ENCODE results near the gene ADD1.

Gene ADD1

DNA sequence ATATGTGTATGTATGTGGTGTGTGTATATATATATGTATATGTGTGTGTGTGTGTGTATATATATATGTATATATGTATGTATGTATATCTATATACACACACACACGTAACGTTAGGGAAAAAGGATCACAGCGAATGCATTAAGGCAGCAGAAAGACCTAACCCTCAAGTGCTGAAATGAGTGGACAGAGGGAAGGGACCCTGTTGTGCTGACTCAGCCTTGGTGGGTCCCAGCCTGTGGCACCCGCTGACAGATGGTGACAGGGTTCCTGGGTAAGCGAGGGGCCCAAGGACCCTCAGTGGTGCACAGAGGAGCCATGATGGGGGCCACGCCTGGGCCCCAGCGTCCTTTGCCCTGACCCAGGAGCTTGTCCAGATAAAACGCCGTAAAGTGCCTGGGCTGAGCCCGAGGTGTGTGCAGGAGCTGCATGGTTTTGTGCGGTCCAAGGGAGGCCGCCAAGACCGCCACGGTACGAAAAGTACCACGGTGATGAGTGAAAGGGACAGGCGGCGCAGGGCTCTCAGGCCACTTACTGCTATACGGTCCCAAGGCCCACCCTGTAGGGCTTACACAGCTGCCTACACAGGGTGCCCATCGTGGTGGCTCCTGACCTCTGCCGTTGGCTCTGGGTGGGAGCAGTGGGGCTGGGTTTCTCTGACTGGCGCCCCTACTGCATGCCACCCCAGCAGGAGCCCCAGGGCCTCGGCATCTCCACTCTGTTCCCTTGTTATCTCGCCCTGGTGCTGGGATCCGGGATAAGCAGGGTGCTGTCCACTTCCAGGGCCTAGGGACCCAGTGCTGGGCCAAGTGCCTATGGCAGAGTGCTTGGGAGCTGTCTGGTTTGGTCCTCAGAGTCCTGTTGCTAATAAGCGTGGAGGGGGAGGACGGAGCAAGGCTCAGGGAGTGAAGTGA is 40.8 kb upstream of the ADD1 start:
- TF ChIP-seq, protein P1, sequence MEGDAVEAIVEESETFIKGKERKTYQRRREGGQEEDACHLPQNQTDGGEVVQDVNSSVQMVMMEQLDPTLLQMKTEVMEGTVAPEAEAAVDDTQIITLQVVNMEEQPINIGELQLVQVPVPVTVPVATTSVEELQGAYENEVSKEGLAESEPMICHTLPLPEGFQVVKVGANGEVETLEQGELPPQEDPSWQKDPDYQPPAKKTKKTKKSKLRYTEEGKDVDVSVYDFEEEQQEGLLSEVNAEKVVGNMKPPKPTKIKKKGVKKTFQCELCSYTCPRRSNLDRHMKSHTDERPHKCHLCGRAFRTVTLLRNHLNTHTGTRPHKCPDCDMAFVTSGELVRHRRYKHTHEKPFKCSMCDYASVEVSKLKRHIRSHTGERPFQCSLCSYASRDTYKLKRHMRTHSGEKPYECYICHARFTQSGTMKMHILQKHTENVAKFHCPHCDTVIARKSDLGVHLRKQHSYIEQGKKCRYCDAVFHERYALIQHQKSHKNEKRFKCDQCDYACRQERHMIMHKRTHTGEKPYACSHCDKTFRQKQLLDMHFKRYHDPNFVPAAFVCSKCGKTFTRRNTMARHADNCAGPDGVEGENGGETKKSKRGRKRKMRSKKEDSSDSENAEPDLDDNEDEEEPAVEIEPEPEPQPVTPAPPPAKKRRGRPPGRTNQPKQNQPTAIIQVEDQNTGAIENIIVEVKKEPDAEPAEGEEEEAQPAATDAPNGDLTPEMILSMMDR (IDR thresholded peaks at IDR 0.05; ENCODE audit: low read depth, low read length, missing control alignments): no peak
- H3K4me3 ChIP-seq (ENCODE audit: low read depth, low read length): no peak overlapping the region
- no peak for DNase-seq (ENCODE audit: low read depth)

DNA sequence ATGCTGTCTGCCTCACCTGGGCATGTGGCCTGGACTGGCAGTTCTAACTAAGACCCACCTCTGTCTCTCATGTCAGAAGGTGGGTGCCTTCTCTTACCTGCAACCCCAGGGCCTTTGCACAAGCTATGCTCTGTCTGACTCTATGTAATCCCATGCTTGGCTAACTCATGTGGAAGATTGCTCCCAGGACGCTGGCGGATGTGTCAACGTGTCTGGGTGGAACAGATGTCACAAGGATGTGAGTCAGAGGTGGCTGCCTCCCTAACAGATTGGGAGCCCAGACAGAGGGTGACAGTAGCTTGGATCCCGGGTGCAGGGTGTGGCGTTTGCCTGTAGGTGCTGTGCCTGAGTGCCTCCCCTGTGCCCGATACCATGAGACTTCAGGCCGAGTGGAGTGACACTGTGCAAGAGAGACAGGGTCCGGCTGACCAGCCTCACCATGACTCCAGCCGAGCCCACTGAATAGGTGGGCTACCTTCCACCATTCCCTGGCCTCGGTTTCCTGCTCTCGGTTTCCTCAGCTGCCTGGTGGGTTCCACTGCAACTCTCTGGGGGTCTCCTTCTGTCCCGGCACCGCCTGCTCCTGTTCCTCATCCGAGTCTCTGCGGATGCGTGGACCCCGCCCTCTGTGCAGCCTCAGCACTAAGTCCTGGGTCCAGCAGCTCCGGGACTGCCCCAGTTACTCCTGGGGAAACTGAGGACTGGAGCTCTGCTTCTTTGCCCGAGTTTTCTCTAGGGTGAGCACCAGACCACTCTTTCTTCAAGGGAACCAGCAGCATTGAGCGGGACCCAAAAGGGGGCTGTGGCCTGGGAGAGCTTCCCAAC is 39.8 kb upstream of the ADD1 start:
- TF ChIP-seq, protein P1 (IDR thresholded peaks at IDR 0.05; ENCODE audit: low read depth, low read length, missing control alignments): no peak
- H3K4me3 ChIP-seq (ENCODE audit: low read depth, low read length): no peak overlapping the region
- DNase-seq (ENCODE audit: low read depth): no peak

DNA sequence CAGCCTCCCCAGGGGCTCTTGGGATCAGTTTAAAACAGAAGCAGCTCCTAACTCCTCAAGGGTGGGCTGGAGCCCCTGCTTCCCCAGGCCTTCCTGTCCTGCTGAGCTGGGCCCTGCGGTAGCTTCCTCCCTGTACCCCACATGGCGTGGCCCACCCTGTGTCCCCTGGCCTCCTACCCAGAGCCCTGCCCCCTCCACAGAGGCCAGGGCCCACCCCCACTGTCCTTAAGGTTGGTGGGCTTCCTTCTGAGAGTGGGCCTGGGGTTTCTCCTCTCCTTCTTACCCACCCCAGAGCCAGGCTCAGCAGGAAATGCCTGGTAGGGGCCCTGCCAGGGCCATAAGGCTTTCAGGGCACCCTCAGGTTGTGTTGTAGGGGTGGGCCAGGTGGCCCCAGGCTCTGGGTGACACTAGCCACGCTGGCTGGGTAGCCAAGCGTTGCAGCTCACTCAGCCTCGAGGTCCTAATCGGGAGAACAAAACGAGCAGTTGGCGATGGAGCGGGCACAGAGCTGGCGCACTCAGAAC is 39.1 kb upstream of the ADD1 start:
- H3K4me3 ChIP-seq (ENCODE audit: low read depth, low read length): no peak overlapping the region
- TF ChIP-seq, protein P1 (IDR thresholded peaks at IDR 0.05; ENCODE audit: low read depth, low read length, missing control alignments): no peak
- no peak for DNase-seq (ENCODE audit: low read depth)

DNA sequence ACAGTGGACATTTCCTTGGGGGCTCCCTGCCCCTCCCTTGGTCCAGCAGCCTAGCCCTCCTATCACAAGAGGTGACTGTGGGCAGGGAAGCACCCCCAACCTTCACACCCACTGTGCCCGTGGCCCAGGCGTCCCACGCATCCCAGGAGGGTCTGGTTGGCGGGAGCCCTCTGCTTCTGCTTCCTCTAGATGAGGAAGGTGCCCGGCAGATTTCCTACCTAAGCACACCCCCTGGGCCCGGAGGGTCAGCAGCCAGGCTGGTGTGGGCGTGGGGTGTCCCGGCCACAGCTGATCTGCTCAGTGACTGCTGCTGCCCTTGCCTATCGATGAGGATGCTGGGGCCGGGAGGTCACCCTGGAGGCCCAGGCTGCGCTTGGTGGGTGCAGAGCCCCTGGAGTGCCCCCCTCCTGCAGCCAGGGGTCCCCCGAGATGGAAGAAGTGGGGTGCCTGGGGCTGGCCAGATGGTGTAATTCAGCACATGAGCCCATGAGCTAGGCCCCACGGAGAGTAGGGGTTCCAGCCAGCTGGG is 38.6 kb upstream of the ADD1 start:
- TF ChIP-seq, protein P1 (IDR thresholded peaks at IDR 0.05; ENCODE audit: low read depth, low read length, missing control alignments): no peak
- H3K4me3 ChIP-seq (ENCODE audit: low read depth, low read length): no peak overlapping the region
- DNase-seq (ENCODE audit: low read depth): no peak

DNA sequence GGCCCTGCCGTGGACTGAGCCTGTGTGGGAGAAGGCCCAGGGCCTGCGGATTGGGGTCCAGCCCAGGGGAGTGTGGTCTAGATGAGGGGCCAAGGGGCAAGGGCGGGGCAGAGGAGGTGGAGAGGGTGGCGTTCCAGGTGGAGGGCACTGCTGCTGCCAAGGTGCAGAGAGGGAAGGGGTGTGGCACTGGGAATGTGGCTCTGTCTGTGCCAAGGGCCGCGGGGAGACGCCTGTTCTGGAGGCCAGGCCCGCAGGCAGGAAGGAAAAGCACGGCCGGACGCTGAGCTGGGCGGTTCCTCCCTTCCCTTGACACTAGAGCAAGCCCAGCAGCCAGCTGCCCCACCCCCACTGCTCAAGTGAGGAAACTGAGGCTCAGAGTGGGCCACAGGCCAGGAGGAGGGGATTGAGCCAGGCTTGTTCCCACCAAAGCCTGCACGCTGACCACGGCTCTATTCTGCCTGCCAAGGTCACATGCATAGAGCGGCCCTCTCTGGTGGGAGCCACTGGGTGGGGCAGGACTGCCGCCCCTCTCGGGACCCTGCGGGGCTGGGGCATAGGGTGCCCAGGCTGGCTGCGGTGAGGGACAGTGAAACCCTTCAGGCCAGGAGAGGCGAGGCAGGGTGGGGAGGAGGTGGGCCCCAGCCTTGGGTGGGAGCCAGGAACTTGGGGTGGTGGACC is 37.8 kb upstream of the ADD1 start:
- TF ChIP-seq, protein P1 (IDR thresholded peaks at IDR 0.05; ENCODE audit: low read depth, low read length, missing control alignments): no peak
- H3K4me3 ChIP-seq (ENCODE audit: low read depth, low read length): no peak overlapping the region
- no peak for DNase-seq (ENCODE audit: low read depth)

All from GM12864 (cell line).